GM21786 (cell line): ENCODE data around the gene SLC25A6.
"Not testable (repeated sequence)": the region's sequence is repeated elsewhere in the genome, so short reads cannot be mapped to it uniquely, and the experiment has no call there.

Source experiments
- ATAC-seq: cut with Tn5 transposase; IDR thresholded peaks from one replicate; pipeline ENCODE4 v1.9.1; 2021; ENCODE audit not compliant: unreplicated experiment

The SLC25A6 gene

DNA sequence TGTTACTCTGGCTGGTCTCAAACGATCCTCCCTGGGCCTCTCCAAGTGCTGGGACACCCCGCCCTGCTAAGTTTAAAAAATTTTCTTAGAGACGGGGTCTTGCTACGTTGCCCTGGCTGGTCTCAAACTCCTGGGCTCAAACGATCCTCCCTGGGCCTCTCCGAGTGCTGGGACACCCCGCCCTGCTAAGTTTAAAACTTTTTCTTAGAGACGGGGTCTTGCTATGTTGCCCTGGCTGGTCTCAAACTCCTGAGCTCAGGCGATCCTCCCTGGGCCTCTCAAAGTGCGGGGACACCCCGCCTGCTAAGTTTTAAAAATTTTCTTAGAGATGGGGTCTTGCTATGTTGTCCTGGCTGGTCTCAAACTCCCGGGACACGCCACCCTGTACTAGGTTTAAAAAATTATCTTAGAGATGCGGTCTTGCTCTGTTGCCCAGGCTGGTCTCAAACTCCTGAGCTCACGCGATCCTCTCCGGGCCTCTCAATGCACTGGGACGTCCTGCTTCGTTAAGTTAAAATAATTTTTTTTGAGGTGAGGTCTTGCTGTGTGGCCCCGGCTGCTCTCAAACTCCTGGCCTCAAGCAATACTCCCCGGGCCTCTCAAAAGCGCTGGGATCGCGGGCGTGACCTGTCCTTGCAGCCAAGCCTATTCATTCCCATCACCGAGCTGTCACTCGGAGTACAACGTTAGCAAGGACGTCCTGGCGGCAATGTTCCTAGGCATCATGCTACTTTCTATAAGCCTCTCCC is 1.1 kb downstream of the SLC25A6 start:
- ATAC-seq = no peak

DNA sequence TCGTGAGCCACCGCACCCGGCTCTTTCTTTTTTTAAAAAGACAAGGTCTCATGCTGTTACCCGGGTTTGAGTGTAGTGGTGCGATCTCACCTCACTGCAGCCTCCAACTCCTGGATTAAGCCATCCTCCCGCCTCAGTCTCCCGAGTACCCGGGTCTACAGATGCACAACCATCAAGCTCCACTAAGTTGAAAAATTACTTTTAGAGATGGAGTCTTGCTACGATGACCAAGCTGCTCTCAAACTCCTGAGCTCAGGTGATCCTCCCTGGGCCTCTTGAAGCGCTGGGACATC is 2.0 kb downstream of the SLC25A6 start:
- no peak for ATAC-seq

DNA sequence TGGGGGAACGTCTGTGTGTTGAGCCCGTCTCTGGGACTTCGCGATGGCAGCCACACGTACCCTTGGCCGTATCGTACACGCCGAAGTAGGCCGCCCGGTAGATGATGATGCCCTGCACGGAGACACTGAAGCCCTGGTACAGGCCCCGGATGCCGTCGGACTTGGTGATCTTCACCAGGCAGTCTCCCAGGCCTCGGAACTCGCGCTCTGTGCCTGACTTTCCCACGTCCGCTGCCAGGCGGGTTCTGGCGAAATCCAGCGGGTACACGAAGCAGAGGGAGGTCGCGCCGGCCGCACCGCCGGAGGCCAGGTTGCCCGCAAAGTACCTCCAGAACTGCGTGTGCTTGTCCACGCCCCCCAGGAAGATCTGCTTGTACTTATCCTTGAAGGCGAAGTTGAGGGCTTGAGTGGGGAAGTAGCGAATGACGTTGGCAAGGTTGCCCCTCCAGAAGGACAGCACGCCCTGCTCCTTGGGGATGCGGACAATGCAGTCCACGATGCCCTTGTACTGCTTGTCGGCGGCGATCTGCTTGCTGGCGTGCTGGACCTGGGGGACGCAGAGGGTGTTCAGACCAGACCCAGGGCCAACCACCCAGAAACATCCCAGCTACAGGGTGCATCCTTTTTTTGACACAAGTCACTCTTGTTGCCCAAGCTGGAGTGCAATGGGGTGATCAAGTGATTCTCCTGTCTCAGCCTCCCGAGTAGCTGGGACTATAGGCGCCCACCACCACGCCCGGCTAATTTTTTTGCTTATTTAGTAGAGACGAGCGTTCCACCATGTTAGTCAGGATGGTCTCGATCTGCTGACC is 2.5 kb downstream of the SLC25A6 start:
- no peak for ATAC-seq

DNA sequence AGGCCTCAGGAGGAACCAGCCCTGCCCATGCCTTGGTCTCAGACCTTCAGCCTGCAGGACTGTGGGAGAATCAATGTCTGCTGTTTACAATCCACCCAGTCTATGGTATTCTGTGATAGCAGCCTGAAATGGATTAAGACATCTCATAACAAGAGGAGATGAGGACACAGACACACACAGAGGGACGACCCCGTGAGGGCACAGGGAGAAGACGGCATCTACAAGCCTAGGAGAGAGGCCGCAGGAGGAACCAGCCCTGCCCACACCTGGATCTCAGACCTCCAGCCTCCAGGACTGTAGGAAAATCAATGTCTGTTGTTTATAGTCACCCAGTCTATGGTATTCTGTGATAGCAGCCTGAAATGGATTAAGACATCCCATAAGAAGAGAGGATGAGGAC is 3.3 kb downstream of the SLC25A6 start:
- no peak for ATAC-seq

DNA sequence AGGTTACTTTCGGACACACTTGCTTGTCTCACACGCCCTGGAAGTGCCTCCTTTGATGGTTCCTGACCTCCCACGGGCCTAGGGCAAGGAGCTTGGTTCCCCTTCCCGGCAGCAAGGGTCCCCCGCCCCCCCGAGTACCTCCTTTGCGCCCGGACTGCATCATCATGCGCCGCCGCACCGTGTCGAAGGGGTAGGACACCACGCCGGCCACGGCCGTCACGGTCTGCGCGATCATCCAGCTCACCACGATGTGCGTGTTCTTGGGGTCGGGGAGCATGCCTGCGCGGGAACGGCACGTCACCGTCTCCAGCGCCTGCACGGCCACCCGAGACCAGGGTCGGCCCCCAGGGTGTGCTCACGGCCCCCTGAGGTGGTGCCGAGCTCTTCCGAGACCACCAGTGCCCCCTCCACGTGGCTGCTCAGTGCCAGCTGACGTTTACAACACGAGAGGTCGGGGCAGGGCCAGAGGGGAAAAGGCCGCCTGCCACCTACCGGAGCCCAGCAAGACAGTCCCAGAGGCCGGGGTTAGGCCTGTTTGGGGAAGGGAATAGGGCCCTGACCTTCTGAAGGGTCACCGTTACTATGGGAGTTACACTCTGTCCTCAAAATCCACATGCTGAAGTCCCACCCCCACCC is 4.7 kb downstream of the SLC25A6 start:
- no peak for ATAC-seq

DNA sequence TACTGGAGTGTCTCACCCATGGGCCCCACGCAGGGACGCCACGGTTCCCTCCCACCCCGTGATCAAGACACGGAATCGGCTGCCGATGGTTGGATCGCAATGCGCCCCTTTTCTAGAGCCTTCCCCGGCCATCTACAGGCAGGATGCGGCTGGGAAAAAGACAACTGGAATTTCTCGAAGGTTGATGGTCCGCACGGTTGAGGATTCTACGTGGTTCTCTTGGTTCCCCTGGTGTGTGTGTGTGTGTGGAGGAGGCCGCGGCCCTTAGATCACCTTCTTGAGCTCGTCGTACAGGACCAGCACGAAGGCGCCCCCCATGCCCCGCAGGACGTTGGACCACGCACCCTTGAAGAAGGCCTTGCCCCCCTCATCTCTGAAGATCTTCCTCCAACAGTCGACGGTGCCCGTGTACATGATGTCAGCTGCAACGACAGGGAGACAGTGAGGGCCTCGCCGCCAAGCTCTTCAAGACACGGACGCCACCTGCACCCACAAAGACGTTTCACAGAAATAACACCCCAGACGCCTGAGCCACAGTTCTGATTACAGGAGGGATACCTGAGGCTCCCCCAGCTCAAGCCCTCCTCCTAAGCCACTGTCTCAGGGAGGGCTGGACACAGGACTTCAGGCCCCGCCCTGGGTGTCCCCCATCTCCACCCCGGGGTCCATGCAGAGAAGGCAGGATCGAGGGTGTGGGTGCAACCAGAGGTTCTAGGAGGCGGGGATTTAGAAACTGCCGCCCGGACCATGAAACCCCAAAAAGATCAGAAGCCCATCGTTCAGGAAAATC is 5.4 kb downstream of the SLC25A6 start:
- ATAC-seq = no peak

DNA sequence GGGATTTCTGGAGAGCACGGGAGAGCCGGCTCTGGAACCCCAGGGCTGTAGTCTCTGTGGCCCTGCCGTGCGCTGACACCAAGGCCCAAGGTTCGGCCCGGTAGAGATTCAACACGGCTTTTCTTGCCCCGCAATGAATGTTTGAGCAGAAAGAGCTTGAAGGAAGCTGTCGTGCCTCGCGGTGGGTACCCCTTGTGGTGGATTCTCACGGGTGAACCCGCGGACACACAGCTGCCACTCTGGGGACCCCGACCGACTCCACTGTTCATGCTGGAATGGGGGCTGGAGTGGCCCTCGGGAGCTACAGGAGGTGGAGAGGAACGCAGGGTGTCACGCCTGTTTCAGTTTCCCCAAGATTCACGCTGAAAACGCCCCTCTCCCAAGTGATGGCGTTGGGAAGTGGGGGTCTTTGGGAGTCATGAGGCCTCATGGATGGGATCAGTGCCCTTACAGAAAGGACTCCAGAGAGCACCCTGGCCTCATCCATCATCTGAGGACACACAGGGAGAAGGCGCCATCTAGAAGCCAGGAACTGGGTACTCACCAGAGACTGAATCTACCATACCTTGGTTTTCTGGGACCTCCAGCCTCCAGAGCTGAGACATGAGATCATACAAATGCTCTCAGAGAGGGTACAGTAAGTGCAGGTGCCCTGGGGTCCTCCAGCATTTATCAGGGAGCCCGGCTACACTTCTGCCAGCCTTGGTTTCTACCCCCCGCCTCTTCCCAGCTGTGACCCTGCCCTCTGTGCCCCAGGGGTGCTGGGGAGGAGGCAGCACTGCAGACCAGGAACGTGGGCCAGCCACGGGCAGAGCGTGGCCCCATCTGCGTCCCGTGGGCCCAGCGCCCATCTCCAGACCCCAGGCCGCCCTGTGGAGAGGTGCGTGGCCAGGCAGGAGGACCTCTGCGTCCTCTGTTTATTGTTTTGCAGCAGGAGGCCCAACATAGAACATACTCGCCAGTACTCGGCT is 6.4 kb downstream of the SLC25A6 start:
- no peak for ATAC-seq

DNA sequence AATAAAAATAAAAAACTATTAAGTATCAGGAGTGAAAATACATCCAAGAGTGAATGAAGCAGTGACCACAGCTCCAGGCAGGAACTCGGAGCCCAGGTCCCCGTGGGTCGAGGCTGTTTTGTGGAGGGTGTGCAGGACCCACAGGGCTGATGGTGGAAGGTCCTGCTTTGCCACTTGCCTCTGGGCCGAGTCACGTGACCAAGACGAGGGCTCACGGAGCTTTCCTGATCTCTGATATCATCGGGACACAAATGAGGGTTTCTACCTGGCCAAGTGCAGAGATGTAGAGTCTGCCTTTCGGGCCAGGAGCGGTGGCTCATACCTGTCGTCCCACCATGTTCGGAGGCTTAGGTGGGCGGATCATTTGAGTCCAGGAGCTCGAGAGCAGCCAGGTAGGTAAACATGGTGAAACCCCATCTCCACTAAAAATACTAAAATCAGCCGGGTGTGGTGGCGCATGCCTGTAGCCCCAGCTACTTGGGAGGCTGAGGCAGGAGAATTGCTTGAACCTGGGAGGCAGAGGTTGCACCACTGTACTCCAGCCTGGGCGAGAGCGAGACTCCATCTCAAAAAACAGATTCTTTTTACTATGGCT is 7.2 kb downstream of the SLC25A6 start:
- ATAC-seq = no peak

DNA sequence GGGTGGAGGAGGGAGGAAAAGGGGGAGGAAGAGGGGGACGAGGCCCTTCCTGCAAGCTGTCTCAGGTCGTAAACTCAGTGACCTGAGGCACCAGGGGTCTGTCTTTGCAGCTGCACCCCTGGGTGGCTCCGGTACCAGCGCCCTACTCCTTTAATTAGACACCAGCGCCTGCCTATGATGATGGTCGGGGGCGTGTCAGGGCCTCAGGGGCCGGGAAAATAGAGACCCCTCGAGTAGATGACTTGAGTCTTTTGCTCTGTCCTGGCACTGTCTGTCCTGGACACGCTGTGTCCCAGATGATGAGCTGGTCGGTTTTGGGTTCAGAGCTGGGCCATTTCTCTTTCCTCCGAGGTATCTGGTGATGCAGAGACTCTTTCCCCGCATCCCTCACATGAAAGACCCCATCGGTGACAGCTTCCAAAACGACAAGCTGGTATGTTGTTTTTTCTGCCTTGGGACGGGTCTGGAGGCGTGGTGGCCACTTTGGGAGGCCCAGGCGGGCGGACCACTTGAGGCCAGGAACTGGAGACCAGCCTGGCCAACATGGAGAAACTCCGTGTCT is 11.2 kb downstream of the SLC25A6 start:
- ATAC-seq = no peak

DNA sequence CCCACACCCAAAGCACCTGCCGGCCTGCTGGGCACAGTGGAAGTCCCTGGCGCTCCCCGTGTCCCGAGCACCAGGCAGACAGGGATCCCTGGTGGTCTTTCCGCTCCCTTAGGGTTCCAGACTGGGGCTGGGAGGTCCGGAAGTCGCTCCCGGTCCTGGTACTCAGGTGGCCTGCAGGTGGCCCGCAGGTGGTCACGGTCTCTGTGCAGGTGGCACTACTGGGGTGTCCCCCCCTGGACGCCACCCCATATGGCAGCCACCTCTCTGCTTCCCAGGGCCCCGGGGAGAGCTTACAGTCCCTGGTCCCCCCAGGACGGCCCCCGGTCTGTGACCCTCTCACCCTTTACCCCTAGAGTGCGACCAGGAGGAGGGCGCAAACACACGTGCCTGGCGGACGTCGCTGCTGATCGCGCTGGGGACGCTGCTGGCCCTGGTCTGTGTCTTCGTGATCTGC is 13.6 kb downstream of the SLC25A6 start:
- no peak for ATAC-seq

DNA sequence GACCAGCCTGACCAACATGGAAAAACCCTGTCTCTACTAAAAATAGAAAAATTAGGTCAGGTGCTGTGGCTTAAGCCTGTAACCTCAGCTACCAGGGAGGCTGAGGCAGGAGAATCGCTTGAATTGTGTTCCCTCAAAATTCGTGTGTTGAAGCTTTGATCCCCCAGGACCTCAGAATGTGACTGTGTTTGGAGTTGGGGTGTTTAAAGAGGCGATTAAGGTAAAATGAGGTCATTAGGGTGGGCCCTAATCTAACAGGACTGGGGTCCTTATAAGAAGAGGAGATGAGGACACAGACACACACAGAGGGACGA is 23.6 kb downstream of the SLC25A6 start:
- ATAC-seq = no peak

DNA sequence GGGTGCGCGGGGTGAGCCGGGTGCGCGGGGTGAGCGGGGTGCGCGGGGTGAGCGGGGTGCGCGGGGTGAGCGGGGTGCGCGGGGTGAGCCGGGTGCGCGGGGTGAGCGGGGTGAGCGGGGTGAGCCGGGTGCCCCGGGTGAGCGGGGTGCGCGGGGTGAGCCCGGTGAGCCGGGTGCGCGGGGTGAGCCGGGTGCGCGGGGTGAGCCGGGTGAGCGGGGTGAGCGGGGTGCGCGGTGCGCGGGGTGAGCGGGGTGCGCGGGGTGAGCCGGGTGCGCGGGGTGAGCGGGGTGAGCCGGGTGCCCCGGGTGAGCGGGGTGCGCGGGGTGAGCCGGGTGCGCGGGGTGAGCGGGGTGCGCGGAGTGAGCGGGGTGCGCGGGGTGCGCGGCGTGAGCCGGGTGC is 25.6 kb downstream of the SLC25A6 start:
- ATAC-seq = not testable (repeated sequence)

DNA sequence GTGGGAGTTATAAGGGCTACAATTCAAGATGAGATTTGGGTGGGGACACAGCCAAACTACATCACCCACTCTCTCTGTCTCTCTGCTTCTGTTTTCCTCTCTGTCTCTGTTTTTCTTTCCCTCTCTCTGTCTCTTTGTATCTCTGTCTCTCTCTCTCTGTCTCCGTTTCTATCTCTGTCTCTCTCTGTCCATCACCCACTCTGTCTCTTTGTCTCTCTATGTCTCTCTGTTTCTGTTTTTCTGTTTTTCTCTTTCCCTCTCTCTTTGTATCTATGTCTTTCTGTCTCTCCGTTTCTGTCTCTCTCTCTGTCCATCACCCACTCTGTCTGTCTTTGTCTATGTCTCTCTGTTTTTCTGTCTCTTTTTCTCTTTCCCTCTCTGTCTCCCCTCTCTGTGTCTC is 30.0 kb downstream of the SLC25A6 start:
- no peak for ATAC-seq

DNA sequence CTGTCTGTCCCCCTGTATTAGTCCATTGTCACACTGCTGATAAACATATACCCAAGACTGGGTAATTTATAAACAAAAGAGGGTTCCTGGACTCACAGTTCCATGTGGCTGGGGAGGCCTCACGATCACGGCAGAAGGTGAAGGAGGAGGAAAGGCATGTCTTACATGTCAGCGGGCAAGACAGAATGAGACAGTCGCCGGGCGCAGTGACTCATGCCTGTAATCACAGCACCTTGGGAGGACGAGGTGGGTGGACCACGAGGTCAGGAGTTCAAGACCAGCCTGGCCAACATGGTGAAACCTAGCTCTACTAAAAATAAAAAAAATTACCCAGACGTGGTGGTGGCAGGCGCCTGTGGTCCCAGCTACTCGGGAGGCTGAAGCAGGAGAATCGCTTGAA is 30.6 kb downstream of the SLC25A6 start:
- ATAC-seq = no peak

DNA sequence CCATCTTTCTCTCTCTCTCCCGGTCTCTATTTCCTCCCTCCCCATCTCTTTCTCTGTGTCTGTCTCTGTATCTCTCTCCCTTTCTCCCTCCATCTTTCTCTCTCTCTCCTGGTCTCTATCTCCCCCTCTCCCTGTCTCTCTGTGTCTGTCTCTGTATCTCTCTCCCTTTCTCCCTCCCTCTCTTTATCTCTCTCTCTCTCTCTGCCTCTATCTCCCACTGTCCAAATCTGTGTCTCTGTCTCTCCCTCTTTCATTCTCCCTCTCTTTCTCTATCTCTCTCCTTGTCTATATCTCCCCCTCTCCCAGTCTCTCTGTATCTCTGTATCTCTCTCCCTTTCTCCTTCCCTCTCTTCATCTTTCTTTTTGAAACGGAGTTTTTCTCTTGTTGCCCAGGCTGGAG is 31.7 kb downstream of the SLC25A6 start:
- ATAC-seq = no peak

DNA sequence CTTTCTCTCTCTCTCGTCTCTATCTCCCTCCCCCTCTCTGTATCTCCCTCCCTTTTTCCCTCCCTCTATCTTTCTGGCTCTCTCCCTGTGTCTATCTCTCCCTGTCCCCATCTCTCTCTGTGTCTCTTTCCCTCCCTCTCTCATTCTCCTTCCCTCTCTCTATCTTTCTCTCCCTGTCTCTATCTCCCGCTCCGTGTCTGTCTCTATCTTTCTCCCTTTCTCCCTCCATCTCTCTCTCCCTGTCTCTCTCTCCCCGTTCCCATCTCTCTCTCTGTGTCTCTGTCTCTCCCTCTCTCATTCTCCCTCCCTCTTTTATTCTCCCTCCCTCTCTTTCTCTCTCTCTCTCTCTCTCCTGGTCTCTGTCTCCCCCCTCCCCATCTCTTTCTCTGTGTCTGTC is 32.4 kb downstream of the SLC25A6 start:
- no peak for ATAC-seq

DNA sequence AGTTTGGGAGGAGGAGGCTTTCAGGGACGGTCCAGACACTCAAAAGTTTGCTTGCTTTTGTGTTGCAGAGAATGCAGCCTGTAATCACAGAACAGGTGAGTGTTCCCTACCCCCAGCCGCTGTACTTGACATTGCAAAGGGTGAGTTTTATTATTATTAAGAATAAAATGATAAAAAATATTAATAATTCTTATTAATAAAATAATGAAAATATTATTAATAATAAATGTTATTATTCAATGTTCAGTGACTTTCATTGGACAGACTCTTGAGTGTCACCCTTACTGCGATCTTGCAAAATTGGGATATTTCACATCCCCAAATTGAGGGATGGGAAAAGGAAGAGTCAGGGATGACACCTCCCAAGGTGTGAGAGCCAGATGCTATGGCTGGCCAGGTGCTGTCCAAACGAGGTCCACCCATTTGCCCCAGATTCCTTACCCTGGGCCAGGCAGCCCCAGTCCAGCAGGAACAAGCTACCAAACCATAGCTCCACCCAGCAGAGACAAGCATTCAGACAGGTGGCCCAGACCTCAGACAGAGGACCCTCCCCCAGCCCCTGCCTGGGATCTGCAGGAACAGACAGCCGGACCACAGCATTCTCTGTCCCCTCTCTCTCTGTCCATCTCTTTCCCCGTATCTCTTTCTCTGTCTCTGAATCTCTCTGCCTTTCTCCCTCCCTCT is 33.0 kb downstream of the SLC25A6 start:
- no peak for ATAC-seq

DNA sequence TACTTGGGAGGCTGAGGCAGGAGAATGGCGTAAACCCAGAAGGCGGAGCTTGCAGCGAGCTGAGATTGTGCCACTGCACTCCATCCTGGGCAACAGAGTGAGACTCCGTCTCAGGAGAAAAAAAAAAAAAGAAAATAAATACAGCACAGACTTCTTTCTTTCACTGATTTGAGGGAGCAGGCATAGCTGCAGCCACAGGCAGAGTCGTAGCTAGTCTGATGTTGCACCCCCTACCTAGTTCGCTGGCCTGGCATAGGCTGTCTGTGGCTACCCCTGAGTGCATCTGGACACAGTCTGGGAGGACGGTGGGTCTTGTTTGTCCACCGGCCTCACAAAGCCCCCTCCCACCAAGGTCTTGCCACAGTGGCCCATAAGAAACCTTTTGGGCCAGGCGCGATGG is 33.9 kb downstream of the SLC25A6 start:
- no peak for ATAC-seq
